Right lobe of liver (tissue), 4 donors: ENCODE measurements around the gene PIGR.

Experiments
- CTCF ChIP-seq, 4 donors: fragments of 200-600 bp in 3 of 4; fragments of 450-650 bp in 1 of 4; IDR thresholded peaks; one replicate each; pipeline versions ENCODE4 v1.5.1 to v1.8.0; 2016 to 2022; ENCODE audit warnings: antibody characterized with exemption in 4 of 4, mild to moderate bottlenecking in 2 of 4
- POLR2A ChIP-seq: fragments of 450-650 bp; IDR thresholded peaks from one replicate; pipeline ENCODE4 v1.6.1; 2017; ENCODE audit warnings: antibody characterized with exemption, mild to moderate bottlenecking
- donor health status: DM: no; HTN: no; CAD: no.
- donor health status: DM: no; HTN: no; CAD: no.
- donor health status: DM: no; HTN: yes; CAD: no.

DNA sequence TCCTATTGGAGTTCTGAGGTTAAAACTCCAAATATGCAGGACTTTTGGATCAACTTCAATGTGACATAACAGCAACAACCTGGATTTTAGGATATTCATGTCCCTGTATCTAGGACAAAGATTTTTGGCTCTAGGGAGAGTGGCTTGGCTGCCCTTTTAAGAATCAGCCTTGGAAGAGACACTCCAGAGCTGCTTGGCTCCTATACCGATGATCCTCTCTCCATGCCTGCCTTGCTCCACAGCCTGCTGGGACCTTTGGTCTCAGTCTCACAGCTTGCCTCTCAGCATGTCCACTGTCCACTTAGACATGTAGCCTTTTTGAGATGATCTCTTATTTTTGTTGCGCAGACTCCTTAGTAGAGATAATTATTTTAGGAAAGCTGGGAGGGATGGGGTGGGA is 20.0 kb downstream of the PIGR start:
- TF ChIP-seq CTCF (IDR thresholded peaks at IDR 0.05) = no peak
- no peak for TF ChIP-seq POLR2A
